Neutrophil (primary cell): ENCODE data around the gene SLC6A9.

Experiments used
- H3K27ac ChIP-seq: fragments of 200-600 bp; sonication (generic); 2 replicates; pipeline ENCODE4 v1.5.1; 2016; ENCODE audit warnings: mild to moderate bottlenecking, moderate library complexity
- H3K27me3 ChIP-seq: fragments of 200-600 bp; sonication (generic); 2 replicates; pipeline ENCODE4 v1.6.0; 2016; ENCODE audit warnings: mild to moderate bottlenecking
- H3K36me3 ChIP-seq: fragments of 200-600 bp; sonication (generic); 2 replicates; pipeline ENCODE4 v1.5.1; 2017
- H3K4me1 ChIP-seq, 2 experiments: fragments of 200-600 bp in 1 of 2; sonication (generic) in 1 of 2; 1 replicate in 1 of 2; 2 replicates in 1 of 2; pipeline versions ENCODE4 v1.5.1 to v1.6.1; 2013 to 2016; ENCODE audit warnings: low read depth in 1 of 2, low read length in 1 of 2, mild to moderate bottlenecking in 1 of 2, moderate library complexity in 1 of 2; ENCODE audit not compliant: control insufficient read depth in 1 of 2, insufficient read depth in 1 of 2
- H3K4me3 ChIP-seq, 2 experiments: fragments of 200-600 bp in 1 of 2; sonication (generic) in 1 of 2; 1 replicate in 1 of 2; 2 replicates in 1 of 2; pipeline ENCODE4 v1.5.1; 2013 to 2016; ENCODE audit warnings: low read depth in 1 of 2, low read length in 1 of 2, mild to moderate bottlenecking in 1 of 2, moderate library complexity in 1 of 2
- H3K9me3 ChIP-seq: fragments of 200-600 bp; sonication (generic); 2 replicates; pipeline ENCODE4 v1.5.1; 2016
- CTCF ChIP-seq: fragments of 200-600 bp; sonication (generic); IDR thresholded peaks from 2 replicates; pipeline ENCODE4 v1.5.1; 2016; ENCODE audit warnings: antibody characterized with exemption

SLC6A9 gene

GRCh38 chr1:43968348-43968948, 62.8 kb downstream of the SLC6A9 start:
- no peak overlapping the region for H3K27ac ChIP-seq
- no peak for TF ChIP-seq CTCF
- no peaks in the 10 kb centered on the region for H3K9me3 ChIP-seq
- peaks cover 29 to 34% of the 10 kb centered on the region in 2 experiments for H3K4me1 ChIP-seq
- H3K4me3 ChIP-seq = no peak overlapping the region
- H3K36me3 ChIP-seq = peaks cover 13% of the 10 kb centered on the region
- no peaks in the 10 kb centered on the region for H3K27me3 ChIP-seq

- peaks cover 37% of the 10 kb centered on the region for H3K36me3 ChIP-seq
- no peak for TF ChIP-seq CTCF
- no peak overlapping the region for H3K27ac ChIP-seq
- no peaks in the 10 kb centered on the region for H3K9me3 ChIP-seq
- H3K4me1 ChIP-seq = peaks cover 28 to 37% of the 10 kb centered on the region in 2 experiments
- H3K27me3 ChIP-seq = no peaks in the 10 kb centered on the region
- H3K4me3 ChIP-seq = no peak overlapping the region
Observed at GRCh38 chr1:43965316-43965715, 65.9 kb downstream of the SLC6A9 start.

DNA sequence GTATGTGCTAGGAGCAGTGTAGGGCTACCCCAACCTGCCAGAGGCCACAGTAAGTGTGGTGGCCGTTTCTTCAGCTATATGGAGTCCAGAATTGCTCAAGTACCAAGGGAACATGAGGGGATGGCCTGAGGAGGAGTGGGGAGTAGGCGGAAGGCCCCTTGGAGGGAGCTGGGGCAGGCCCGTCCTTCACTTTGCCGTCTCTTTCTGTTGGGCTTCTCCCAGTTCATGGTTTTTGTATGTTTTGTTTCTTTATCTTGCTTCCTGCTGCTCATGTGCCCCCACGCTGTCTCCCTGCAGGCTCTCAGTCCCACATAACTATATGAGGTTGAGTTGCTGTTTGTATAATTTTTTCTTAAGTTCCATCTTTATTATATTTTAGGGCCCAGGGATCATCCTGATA, 67.4 kb downstream of the SLC6A9 start:
- TF ChIP-seq CTCF = no peak
- peaks cover 49% of the 10 kb centered on the region for H3K36me3 ChIP-seq
- H3K27me3 ChIP-seq = no peaks in the 10 kb centered on the region
- H3K9me3 ChIP-seq = no peaks in the 10 kb centered on the region
- H3K4me3 ChIP-seq = no peak overlapping the region
- peaks cover 16 to 25% of the 10 kb centered on the region in 2 experiments for H3K4me1 ChIP-seq
- H3K27ac ChIP-seq = no peak overlapping the region

DNA sequence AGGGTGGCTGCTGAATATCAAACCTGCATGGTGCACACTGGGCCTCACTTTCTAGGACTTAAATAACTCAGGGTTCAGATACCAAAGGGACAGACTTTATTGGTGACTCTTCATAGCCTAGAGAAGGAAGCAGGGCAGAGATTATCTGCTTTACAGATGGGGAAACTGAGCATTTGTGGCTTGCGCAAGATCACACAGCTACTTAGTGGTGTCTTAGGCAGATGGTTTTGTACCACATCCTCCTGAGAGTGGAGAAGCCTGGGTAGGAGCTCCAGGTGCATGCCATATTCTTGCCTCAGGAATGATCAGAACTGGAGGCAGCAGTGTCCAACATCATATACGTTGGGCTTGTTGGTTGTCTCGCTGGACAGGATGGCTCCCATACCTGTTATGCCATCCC, 68.3 kb downstream of the SLC6A9 start:
- no peak overlapping the region for H3K27ac ChIP-seq
- no peak overlapping the region for H3K4me3 ChIP-seq
- TF ChIP-seq CTCF = no peak
- no peaks in the 10 kb centered on the region for H3K9me3 ChIP-seq
- no peaks in the 10 kb centered on the region for H3K27me3 ChIP-seq
- H3K36me3 ChIP-seq = peaks cover 54% of the 10 kb centered on the region
- H3K4me1 ChIP-seq = peaks cover 16 to 28% of the 10 kb centered on the region in 2 experiments

- no peaks in the 10 kb centered on the region for H3K27me3 ChIP-seq
- no peak overlapping the region for H3K27ac ChIP-seq
- no peak for TF ChIP-seq CTCF
- no peaks in the 10 kb centered on the region for H3K9me3 ChIP-seq
- H3K4me1 ChIP-seq = peaks cover 21 to 35% of the 10 kb centered on the region in 2 experiments
- no peak overlapping the region for H3K4me3 ChIP-seq
- peaks cover 58% of the 10 kb centered on the region for H3K36me3 ChIP-seq
Observed at GRCh38 chr1:43962324-43962723, 68.9 kb downstream of the SLC6A9 start.
